ENCODE measurements around the gene ECSIT.

Gene ECSIT

GRCh38 chr19:11505504-11506100, 23.3 kb downstream of the ECSIT start, which contains the start of gene ZNF653:
Gene ZNF653, minus strand, starts transcription at chr19:11505839. Its CDS starts 53 bp downstream, at chr19:11505786.
- peak within 1 kb of the TSS; percentile 88 for H3K27ac ChIP-seq

DNA sequence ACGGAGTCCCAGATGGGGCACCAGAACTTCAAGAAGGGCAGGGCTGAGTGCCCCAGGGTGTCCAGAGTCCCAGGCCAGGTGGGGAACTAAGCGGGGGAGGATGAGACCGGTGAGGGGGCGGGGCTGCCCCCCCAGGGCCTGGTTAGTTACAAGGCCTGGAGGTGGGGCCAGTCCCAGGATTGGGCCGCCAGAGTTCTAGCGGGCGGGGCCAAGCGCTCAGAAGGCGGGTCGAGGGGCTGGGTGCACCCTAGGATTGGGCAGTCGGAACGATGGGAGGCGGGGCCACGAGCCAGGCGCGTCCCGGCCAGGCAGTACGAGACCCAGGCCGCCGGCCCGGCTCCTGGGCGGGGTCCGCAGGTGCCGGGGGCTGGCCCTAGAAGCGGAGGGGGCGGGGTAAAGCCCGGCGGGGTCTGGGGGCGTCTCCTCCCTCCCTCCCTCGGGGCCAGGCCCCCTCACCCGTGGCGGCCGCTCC, 23.9 kb downstream of the ECSIT start:
- DNase-seq (ENCODE audit: low read depth, low spot score), result peak; percentile 77
- H3K27ac ChIP-seq, result peak overlapping the region; percentile 88

More at GRCh38 chr19:11505504-11506100, 23.3 kb downstream of the ECSIT start, which contains the start of gene ZNF653:
- peak; percentile 59 for DNase-seq (ENCODE audit: low read depth, low spot score)

DNA sequence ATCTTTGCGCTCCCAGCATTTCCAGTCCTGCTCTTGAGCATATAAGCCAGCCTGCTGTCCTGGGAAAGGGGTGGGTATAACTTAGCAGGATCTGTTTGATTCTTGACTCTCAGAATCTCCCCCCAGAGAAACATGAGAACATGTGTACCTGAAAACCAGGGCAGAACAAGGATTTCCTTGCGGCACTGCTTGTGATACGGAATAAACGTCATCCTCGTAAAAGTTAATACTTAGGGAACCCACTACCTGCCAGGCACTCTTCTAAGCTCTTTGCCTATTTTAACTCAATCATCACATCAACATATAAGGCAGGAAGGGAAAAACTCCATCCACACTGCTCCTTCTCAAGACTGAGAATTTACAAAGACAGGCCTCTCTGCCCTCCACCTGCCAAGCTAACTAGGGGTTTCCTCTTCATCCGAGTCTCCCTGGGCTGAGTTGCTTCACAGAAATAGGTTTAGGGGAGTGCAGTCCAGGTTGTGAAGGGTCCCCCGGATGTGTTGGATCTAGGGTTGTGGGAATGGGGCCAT, 24.4 kb downstream of the ECSIT start:
- DNase-seq (ENCODE audit: low read depth, low spot score), result no peak
- peak overlapping the region; percentile 88 for H3K27ac ChIP-seq

DNA sequence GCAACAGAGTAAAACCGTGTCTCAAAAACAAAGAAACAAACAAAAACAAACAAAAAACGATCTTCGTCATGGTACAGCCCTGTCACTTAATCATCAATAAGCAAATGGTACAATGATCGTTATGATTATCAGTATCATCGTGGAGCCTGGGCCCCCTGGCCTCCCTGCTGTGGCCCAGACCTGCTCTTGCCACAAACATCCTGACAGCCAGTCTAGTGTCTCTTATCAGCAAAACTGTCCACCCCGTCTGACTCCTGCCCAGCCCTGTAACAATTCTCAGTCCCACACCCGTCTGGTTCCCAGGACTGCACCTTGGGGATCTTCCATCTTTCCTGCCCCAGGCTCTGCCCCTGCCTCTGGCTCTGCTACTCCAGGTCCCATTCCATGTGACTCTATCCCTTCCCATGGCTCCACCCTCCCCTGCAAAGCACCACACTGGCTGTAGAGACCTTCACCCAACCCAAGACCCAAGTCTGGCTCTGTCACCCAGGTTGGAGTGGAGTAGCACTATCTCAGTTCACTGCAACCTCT, 29.0 kb downstream of the ECSIT start:
- no peak overlapping the region for H3K27ac ChIP-seq
- no peak for DNase-seq (ENCODE audit: low read depth, low spot score)

GRCh38 chr19:11499220-11499726, 29.7 kb downstream of the ECSIT start:
- DNase-seq (ENCODE audit: low read depth, low spot score), result no peak
- H3K27ac ChIP-seq, result no peak overlapping the region

- no peak overlapping the region for H3K27ac ChIP-seq
- DNase-seq (ENCODE audit: low read depth, low spot score), result peak; percentile 39
Observed at GRCh38 chr19:11496391-11497163, 32.4 kb downstream of the ECSIT start.

DNA sequence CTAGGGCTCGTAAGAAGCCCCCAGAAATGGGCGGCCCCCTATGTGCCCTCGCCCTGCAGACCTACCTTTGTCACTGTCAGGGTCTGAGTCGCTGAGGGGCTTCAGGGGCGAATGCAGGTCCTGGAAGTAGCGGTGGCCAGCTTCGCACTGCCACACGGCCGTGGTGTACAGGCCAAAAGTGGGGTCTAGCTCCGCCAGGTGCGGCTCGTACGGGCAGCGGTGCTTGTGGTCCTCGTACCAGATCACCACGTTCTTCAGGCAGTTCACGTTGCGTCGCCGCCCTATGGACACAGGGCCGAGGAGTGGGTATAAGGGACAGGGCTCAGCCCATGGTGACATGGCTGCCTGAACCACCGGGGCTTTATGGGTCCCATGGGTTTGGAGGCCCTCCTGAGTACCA, 33.0 kb downstream of the ECSIT start:
- H3K27ac ChIP-seq, result no peak overlapping the region
- DNase-seq (ENCODE audit: low read depth, low spot score), result no peak

DNA sequence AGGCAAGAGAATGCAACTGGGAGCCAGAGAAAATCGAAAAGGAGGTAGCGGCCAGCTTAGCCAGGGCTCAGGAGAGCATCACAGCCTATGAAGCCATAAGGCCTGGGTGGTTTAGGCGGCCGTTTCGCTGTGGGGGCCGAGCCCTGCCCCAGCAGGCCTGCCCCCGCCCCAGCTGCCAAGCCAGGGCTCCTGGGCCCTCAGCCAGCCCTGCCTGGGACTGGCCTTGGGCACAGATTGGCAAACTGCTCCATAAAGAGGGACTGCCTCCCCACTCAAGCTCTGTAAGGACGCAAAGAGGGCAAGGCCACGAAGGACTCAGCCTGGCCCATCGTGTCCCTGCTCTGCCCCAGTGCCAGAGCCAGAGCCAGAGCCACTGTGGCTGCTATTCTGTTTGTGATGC, 33.5 kb downstream of the ECSIT start:
- no peak for DNase-seq (ENCODE audit: low read depth, low spot score)
- no peak overlapping the region for H3K27ac ChIP-seq

- no peak overlapping the region for H3K27ac ChIP-seq
- no peak for DNase-seq (ENCODE audit: low read depth, low spot score)
Observed at GRCh38 chr19:11494634-11495285, 34.2 kb downstream of the ECSIT start.

DNA sequence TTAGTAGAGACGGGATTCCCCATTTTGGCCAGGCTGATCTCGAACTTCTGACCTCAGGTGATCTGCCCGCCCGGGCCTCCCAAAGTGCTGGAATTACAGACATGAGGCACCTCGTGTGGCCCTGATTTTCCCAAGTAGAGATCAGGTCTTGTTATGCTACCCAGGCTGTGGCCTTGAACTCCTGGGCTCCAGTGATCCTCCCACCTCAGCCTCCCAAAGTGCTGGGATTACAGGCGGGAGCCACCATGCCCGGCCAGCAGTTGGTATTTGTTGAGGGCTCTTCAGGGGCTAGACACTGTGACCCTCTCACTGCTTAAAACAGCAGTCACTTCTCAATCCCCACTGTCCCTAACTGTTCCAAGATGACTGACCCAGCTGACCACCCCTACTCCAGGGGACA, 39.6 kb downstream of the ECSIT start:
- H3K27ac ChIP-seq, result no peak overlapping the region
- no peak for DNase-seq (ENCODE audit: low read depth, low spot score)

DNA sequence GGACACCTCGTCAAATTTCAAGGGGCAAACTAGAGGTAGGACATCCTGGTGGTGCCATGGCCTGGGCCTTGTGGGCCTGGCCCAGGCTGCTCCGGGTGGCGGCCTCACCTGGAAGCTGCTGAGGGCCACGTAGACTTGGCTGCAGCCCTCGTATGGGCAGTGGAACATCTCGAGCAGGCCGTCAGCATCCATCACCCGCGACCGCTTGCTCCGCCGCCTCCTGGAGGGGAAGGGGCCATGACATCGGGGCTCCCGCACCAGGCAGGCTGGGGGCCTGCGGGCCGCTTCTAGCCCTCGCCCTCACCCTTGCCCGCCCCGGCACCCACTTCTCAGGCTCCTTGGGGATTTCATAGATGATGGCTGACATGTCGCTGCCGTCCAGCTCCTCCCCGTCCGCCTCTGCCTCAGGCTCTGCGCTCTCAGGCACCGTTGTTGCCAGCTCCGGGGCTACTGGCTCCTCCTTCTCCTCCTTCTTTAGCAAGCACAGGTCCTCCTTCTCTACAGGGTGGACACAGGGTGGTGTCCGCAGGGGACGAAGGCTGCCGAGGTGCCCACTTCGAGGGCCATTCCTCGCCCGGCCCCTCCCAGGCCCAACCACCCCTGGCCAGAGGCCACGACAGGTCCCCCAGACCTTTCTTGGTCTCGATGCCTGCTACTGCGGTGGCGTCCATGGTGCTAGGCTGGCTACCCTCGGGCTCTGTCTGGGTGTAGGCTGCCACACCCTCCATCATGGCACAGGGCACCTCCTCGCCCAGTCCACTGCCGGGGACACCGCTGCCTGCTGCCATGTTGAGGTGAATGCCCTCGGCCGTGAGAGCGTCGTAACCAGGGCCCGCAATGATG, 42.1 kb downstream of the ECSIT start:
- no peak overlapping the region for H3K27ac ChIP-seq
- no peak for DNase-seq (ENCODE audit: low read depth, low spot score)

DNA sequence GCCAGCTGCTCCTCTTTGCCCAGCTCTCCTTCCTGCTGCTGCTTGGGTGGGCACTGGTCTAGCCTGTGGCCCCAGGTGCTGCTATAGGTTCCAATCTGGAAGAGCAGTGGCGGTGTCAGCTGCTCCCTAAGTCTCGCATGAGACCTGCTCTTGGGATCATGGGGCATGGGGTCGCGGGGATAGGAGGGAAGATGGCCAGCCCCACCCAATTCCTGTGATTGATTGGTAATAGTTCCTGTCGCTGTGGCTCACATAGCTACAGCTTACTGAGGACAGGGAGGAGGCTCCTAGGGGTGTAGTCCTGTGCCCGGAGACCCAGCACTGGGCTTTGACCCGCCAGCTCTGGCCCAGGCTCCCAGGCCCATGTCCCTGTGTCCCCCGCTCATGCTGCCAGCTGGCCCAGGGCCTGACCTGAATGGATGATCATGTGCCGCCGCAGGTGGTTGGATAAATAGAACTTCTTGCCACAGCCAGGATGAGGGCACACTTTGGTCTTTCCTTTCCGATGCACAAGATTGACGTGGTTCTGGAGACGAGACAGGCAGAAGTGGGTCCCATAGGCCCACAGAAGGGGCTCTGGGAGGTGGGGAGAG, 43.6 kb downstream of the ECSIT start:
- no peak for DNase-seq (ENCODE audit: low read depth, low spot score)
- H3K27ac ChIP-seq, result no peak overlapping the region

GRCh38 chr19:11483366-11484111, 45.4 kb downstream of the ECSIT start:
- no peak overlapping the region for H3K27ac ChIP-seq
- no peak for DNase-seq (ENCODE audit: low read depth, low spot score)

- no peak overlapping the region for H3K27ac ChIP-seq
- no peak for DNase-seq (ENCODE audit: low read depth, low spot score)
Observed at GRCh38 chr19:11482384-11483050, 46.4 kb downstream of the ECSIT start.

DNA sequence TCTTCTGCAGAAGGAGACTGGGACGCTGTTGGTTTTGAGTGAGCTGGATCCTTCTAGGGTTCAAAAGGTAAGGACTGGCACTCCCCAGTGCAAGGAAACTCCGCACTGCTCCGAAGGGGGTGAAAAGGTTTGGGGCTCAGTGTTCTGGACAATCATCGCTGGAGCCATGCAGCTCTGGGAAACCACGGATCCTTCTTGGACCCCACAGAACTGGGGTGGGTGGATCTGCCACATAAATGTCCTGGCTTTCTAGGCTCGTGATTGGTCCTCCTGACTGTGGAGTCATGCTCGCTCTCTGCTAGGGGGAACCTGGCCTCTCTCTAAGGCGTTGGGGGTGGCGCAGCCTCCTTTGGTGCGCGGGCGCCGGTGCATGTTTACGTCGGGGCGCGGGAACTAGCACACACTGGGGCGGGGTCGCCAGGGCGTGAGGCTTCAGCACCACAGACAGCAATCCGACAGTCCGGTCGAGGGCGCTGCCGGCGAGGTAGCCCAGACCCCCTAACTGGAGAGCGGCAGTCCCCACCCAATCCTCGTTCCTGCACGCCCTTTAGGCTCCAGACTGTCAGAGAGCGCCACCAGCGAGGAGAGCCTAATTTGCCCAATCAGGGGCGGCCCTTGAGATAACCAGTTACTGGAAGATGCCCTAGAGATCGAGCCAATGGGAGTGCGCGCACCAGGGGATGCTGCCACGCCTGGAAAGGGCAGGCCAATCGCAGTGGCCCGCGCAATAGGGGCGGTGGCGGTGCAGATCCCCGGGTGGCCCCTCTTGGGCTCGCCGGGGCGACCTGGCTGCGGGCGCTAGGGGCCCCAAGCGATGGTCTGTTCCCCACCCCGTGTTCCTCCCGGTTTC, 47.2 kb downstream of the ECSIT start:
- no peak overlapping the region for H3K27ac ChIP-seq
- DNase-seq (ENCODE audit: low read depth, low spot score), result peak; percentile 41

- DNase-seq (ENCODE audit: low read depth, low spot score), result no peak
- no peak within 1 kb of the TSS for H3K27ac ChIP-seq
Observed at GRCh38 chr19:11480715-11481533, 48.0 kb downstream of the ECSIT start, which contains the start of gene ELAVL3. Gene ELAVL3, minus strand, starts transcription at chr19:11481046. Its CDS starts 438 bp downstream, at chr19:11480608.
